ENCODE data around the gene CHRNB4. TPM values are rescaled to one million over a fixed set of nuclear protein-coding genes. Genes with fewer than 3 reads are reported as not detected.

The CHRNB4 gene
- total and polyA plus RNA-seq, 2 of the 8 experiments (the other 6 are each of a cell fraction or from before 2014, with no cell fraction given), result 2.4 to 4.5 TPM

GRCh38 chr15:78666010-78666409 is 25.0 kb upstream of the CHRNB4 start:
- no peak overlapping the region for H4K91ac ChIP-seq (replicated peaks; ENCODE audit: insufficient read length, low read length)
- FAIRE-seq (no peak), DNase-seq (ENCODE audit: low read depth in 1 of 2, low spot score in 2 of 2) (no peak)
- no peak overlapping the region for H3K27ac ChIP-seq (ENCODE audit: low read depth, low read length)
- ChIA-PET POLR2A (ENCODE audit: partially characterized antibody) (no interaction called here), CTCF (ENCODE audit: partially characterized antibody) (no interaction called here)
- H4K20me1 ChIP-seq (replicated peaks in 1 of 2; ENCODE audit: control insufficient read depth in 1 of 2, insufficient read depth in 2 of 2, low read length in 2 of 2), result no peaks in the 10 kb centered on the region
- H3K23ac ChIP-seq (ENCODE audit: insufficient read length), result no peak overlapping the region
- H2BK5ac ChIP-seq (ENCODE audit: low read depth, low read length), result no peak overlapping the region
- H3K18ac ChIP-seq (ENCODE audit: extremely low read depth, low read length), result no peak overlapping the region
- H3K14ac ChIP-seq (ENCODE audit: insufficient read length), result no peak overlapping the region
- no peak overlapping the region for H2BK20ac ChIP-seq (ENCODE audit: low read length)
- no peak overlapping the region for H2BK120ac ChIP-seq (replicated peaks; ENCODE audit: low read depth, low read length)
- H2AFZ ChIP-seq (ENCODE audit: low read length), result no peak overlapping the region
- no peaks in the 10 kb centered on the region for H3K36me3 ChIP-seq (ENCODE audit: control insufficient read depth in 2 of 4, insufficient read depth in 4 of 4, low read length in 3 of 4)
- H4K5ac ChIP-seq (ENCODE audit: insufficient read length, low read depth, low read length), result no peak overlapping the region
- H3K56ac ChIP-seq (replicated peaks; ENCODE audit: insufficient read length, low read depth, low read length), result no peak overlapping the region
- no peak overlapping the region for H3K4me2 ChIP-seq (ENCODE audit: insufficient read depth in 1 of 2, low read depth in 2 of 2, low read length in 2 of 2)
- TF ChIP-seq SUZ12 (IDR thresholded peaks at IDR 0.05; ENCODE audit: low read length) (no peak), NRF1 (IDR thresholded peaks at IDR 0.05; ENCODE audit: low read depth, low read length) (no peak), JUND (IDR thresholded peaks at IDR 0.05; ENCODE audit: low read length) (no peak), POLR2AphosphoS5 (IDR thresholded peaks at IDR 0.05; ENCODE audit: low read depth, low read length) (no peak), POU5F1 (IDR thresholded peaks at IDR 0.05; ENCODE audit: low read depth, low read length) (no peak), CEBPB (IDR thresholded peaks at IDR 0.05; ENCODE audit: low read depth, low read length) (no peak), HDAC2 (IDR thresholded peaks at IDR 0.05; ENCODE audit: borderline replicate concordance in 1 of 2, low read depth in 2 of 2, low read length in 2 of 2) (no peak), NANOG (IDR thresholded peaks at IDR 0.05; ENCODE audit: insufficient read depth, low read depth, low read length, poor library complexity, severe bottlenecking) (no peak), EZH2 (IDR thresholded peaks at IDR 0.05; ENCODE audit: low read depth, low read length, severe bottlenecking) (no peak), SIX5 (IDR thresholded peaks at IDR 0.05; ENCODE audit: low read depth, low read length) (no peak), SAP30 (IDR thresholded peaks at IDR 0.05; ENCODE audit: insufficient read depth, insufficient replicate concordance, low read length) (no peak)
- no peak overlapping the region for H3K4ac ChIP-seq (replicated peaks; ENCODE audit: insufficient read length, low read depth, low read length)
- 86% methylated on average over 6 of the region's 6 CpGs; no CpG with 5 or more reads in 1 of the 2 experiments for WGBS, 2 experiments (ENCODE audit: extremely low coverage in 1 of 2, insufficient coverage in 1 of 2, insufficient read length in 1 of 2, insufficient replicate concordance in 2 of 2, low coverage in 1 of 2, low lambda C conversion rate in 2 of 2, missing lambda C conversion rate in 1 of 2)
- no peak overlapping the region for H4K8ac ChIP-seq (ENCODE audit: extremely low read depth, insufficient read depth, low read length)
- H3K9me3 ChIP-seq (ENCODE audit: insufficient read depth in 2 of 2, low read depth in 1 of 2, low read length in 1 of 2), result no peaks in the 10 kb centered on the region
- H3K23me2 ChIP-seq (ENCODE audit: low read depth, low read length), result no peaks in the 10 kb centered on the region
- no peak overlapping the region for H3K9ac ChIP-seq (replicated peaks in 1 of 4; ENCODE audit: extremely low read depth in 1 of 4, low read depth in 3 of 4, low read length in 3 of 4)
- H2AK5ac ChIP-seq (ENCODE audit: low read depth, low read length), result no peak overlapping the region
- no peak overlapping the region for H2BK12ac ChIP-seq (ENCODE audit: low read depth, low read length)
- peaks cover 0 to 4% (median 0%) of the 10 kb centered on the region in 4 experiments; a peak in 2 of 7 replicates for H3K4me1 ChIP-seq (replicated peaks in 1 of 4; ENCODE audit: control insufficient read depth in 3 of 4, insufficient read depth in 4 of 4, low read length in 3 of 4)
- H3K79me2 ChIP-seq (ENCODE audit: control insufficient read depth in 1 of 2, insufficient read depth in 2 of 2, low read length in 2 of 2), result no peaks in the 10 kb centered on the region
- no peaks in the 10 kb centered on the region for H3K79me1 ChIP-seq (ENCODE audit: low read depth, low read length)
- no peak overlapping the region for H3K4me3 ChIP-seq (ENCODE audit: extremely low read depth in 1 of 4, insufficient read depth in 2 of 4, low read depth in 3 of 4, low read length in 4 of 4)
- no peak overlapping the region for H2BK15ac ChIP-seq (ENCODE audit: low read length)
- H3K27me3 ChIP-seq (replicated peaks in 1 of 4; ENCODE audit: control insufficient read depth in 3 of 4, extremely low read depth in 1 of 4, insufficient read depth in 3 of 4, low read length in 3 of 4), result no peaks in the 10 kb centered on the region; a peak in 1 of 7 replicates
